KMS-11 (cell line): ENCODE data around the gene TCP10L.

Experiments used
- H2AFZ ChIP-seq: fragments of 200-600 bp; sonication (generic); 2 replicates; pipeline ENCODE4 v1.6.1; 2016; ENCODE audit warnings: antibody characterized with exemption, mixed run types, low read depth
- H3K27ac ChIP-seq: fragments of 200-600 bp; sonication (generic); 2 replicates; pipeline ENCODE4 v1.6.1; 2016; ENCODE audit warnings: mild to moderate bottlenecking, mixed run types
- H3K27me3 ChIP-seq: fragments of 200-600 bp; sonication (generic); 2 replicates; pipeline ENCODE4 v1.6.1; 2017; ENCODE audit warnings: mild to moderate bottlenecking, low read depth, mixed run types, moderate library complexity; ENCODE audit not compliant: insufficient read depth
- H3K36me3 ChIP-seq: fragments of 200-600 bp; sonication (generic); 2 replicates; pipeline ENCODE4 v1.6.1; 2017; ENCODE audit warnings: mild to moderate bottlenecking, mixed run types; ENCODE audit not compliant: insufficient read depth
- H3K4me1 ChIP-seq: fragments of 200-600 bp; sonication (generic); 2 replicates; pipeline ENCODE4 v1.6.1; 2016; ENCODE audit warnings: mild to moderate bottlenecking, low read depth, mixed run types; ENCODE audit not compliant: poor library complexity, severe bottlenecking
- H3K4me2 ChIP-seq: fragments of 200-600 bp; sonication (generic); 2 replicates; pipeline ENCODE4 v1.7.0; 2016; ENCODE audit warnings: mild to moderate bottlenecking, mixed run types
- H3K4me3 ChIP-seq: fragments of 200-600 bp; sonication (generic); IDR thresholded peaks from 2 replicates; pipeline ENCODE4 v1.6.1; 2017; ENCODE audit warnings: low read depth, low read length, mixed read lengths; ENCODE audit not compliant: insufficient read depth
- H3K79me2 ChIP-seq: fragments of 200-600 bp; sonication (generic); 2 replicates; pipeline ENCODE4 v1.6.1; 2016; ENCODE audit warnings: low read depth, mixed run types; ENCODE audit not compliant: insufficient read depth
- H3K9ac ChIP-seq: fragments of 200-600 bp; sonication (generic); 2 replicates; pipeline ENCODE4 v1.6.1; 2016; ENCODE audit warnings: mild to moderate bottlenecking, mixed run types
- H4K20me1 ChIP-seq: fragments of 200-600 bp; sonication (generic); 2 replicates; pipeline ENCODE4 v1.6.1; 2016; ENCODE audit warnings: mild to moderate bottlenecking, mixed run types; ENCODE audit not compliant: insufficient read depth
- TF ChIP-seq, protein P1 (sequence below): fragments of 200-600 bp; sonication (generic); conservative IDR thresholded peaks from 2 replicates; pipeline ENCODE4 v1.6.1; 2017; ENCODE audit warnings: low read depth, mild to moderate bottlenecking, antibody characterized with exemption, low read length, moderate library complexity, mixed read lengths

The TCP10L gene

GRCh38 chr21:32581732-32582131 is 3.6 kb downstream of the TCP10L start:
- Histone ChIP-seq H3K4me1 (no peaks in the 10 kb centered on the region), H2AFZ (no peak overlapping the region), H3K4me3 (no peak overlapping the region), H3K4me2 (no peak overlapping the region), H3K36me3 (no peaks in the 10 kb centered on the region), H3K27ac (no peak overlapping the region), H3K9ac (no peak overlapping the region), H3K79me2 (no peaks in the 10 kb centered on the region), H3K27me3 (no peaks in the 10 kb centered on the region; the same call in 1 of the 2 replicates), H4K20me1 (no peaks in the 10 kb centered on the region)
- TF ChIP-seq, protein P1, sequence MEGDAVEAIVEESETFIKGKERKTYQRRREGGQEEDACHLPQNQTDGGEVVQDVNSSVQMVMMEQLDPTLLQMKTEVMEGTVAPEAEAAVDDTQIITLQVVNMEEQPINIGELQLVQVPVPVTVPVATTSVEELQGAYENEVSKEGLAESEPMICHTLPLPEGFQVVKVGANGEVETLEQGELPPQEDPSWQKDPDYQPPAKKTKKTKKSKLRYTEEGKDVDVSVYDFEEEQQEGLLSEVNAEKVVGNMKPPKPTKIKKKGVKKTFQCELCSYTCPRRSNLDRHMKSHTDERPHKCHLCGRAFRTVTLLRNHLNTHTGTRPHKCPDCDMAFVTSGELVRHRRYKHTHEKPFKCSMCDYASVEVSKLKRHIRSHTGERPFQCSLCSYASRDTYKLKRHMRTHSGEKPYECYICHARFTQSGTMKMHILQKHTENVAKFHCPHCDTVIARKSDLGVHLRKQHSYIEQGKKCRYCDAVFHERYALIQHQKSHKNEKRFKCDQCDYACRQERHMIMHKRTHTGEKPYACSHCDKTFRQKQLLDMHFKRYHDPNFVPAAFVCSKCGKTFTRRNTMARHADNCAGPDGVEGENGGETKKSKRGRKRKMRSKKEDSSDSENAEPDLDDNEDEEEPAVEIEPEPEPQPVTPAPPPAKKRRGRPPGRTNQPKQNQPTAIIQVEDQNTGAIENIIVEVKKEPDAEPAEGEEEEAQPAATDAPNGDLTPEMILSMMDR: no peak

DNA sequence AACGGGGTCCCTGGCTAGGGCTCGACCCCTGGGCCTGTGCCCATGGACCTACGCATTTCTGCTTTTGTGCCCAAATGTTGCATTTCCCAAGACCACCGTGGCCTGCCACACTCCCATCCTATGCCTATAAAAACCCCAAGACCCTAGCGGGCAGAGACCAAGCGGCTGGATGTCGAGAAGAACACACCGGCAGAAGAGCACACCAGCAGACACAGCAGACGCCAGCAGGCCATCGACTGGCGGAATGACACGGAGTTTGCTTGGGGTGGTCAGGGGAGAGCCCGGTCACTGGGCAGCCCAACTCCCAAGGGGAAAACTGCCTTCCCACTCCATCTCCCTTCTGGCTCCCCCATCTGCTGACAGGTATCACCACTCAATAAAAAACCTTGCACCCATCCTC is 4.4 kb downstream of the TCP10L start:
- Histone ChIP-seq H3K9ac (no peak overlapping the region), H2AFZ (no peak overlapping the region), H3K4me1 (no peaks in the 10 kb centered on the region), H3K36me3 (no peaks in the 10 kb centered on the region), H3K79me2 (no peaks in the 10 kb centered on the region), H3K4me3 (no peak overlapping the region), H3K27me3 (no peaks in the 10 kb centered on the region; the same call in 1 of the 2 replicates), H4K20me1 (no peaks in the 10 kb centered on the region), H3K27ac (no peak overlapping the region), H3K4me2 (no peak overlapping the region)
- TF ChIP-seq, protein P1: no peak

GRCh38 chr21:32578107-32578691 is 7.1 kb downstream of the TCP10L start:
- TF ChIP-seq, protein P1: no peak
- H3K27ac ChIP-seq: no peak overlapping the region
- no peaks in the 10 kb centered on the region for H3K36me3 ChIP-seq
- H3K4me3 ChIP-seq: no peak overlapping the region
- H2AFZ ChIP-seq: no peak overlapping the region
- no peaks in the 10 kb centered on the region for H3K79me2 ChIP-seq
- H3K27me3 ChIP-seq: no peaks in the 10 kb centered on the region
- no peaks in the 10 kb centered on the region for H4K20me1 ChIP-seq
- H3K4me2 ChIP-seq: no peak overlapping the region
- H3K9ac ChIP-seq: no peak overlapping the region
- H3K4me1 ChIP-seq: no peaks in the 10 kb centered on the region

- Histone ChIP-seq H3K36me3 (no peaks in the 10 kb centered on the region), H3K79me2 (no peaks in the 10 kb centered on the region), H3K27ac (no peak overlapping the region), H2AFZ (no peak overlapping the region), H3K4me3 (no peak overlapping the region), H3K4me2 (no peak overlapping the region), H4K20me1 (no peaks in the 10 kb centered on the region), H3K9ac (no peak overlapping the region), H3K4me1 (no peaks in the 10 kb centered on the region), H3K27me3 (no peaks in the 10 kb centered on the region)
- TF ChIP-seq, protein P1: no peak
These were observed 9.3 kb downstream of the TCP10L start for GRCh38 chr21:32576011-32576410.
